ENCODE results near the gene BANF2. TPM values are rescaled to one million over a fixed set of nuclear protein-coding genes. Genes with fewer than 3 reads are reported as not detected.
A peak's percentile ranks its signal among the peaks of the same experiment; 100 is the strongest.

The BANF2 gene
- polyA plus RNA-seq, 1 of the 3 experiments (the other 2 are of a cell fraction): not detected

DNA sequence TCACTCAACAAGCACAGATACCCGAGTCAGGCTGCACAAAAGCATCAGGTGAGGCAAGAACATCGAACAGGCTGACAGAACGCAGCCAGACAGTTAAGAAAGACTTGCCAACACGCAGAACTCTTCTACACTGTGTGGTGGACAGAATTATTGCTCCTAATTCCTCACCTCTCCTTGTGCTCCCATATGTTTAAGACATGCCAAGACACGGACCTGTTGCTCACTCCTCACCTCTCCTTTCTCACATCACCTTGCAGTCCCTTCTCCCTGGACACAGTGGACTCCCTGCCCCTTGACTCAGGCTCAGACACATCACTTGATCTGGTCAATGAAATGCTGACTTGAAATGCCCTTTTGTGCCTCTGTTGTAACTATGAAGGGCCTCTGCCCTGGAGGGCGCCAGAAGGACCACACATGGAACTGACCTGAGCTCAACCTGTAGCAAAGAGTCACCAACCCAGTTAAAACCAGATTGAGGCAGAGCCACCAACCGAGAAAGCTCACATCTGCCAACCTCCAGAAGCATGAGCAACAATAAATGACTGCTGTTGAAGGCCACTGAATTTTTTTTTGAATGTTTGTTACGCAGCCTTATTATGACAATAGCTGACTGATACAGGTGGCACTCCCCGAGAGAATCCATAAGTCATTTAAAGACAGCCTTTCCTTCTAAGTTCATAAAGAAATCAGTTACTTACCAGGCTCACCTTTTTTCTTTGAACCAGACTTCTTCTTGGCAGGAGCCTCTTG lies 41.7 kb upstream of the BANF2 start:
- Histone ChIP-seq H2AFZ (ENCODE audit: low read depth) (no peak overlapping the region), H3K27me3 (ENCODE audit: insufficient read depth) (no peaks in the 10 kb centered on the region), H3K4me3 (ENCODE audit: low read depth in 2 of 2, low read length in 1 of 2) (no peak overlapping the region), H4K20me1 (ENCODE audit: insufficient read depth) (peaks cover 55% of the 10 kb centered on the region), H3K27ac (ENCODE audit: low read depth in 2 of 2, low read length in 1 of 2) (no peak overlapping the region), H3F3A (replicated peaks; ENCODE audit: insufficient read depth) (peaks cover 20% of the 10 kb centered on the region), H3K79me2 (ENCODE audit: insufficient read depth) (peaks cover 87% of the 10 kb centered on the region), H3K9ac (no peak overlapping the region), H3K4me2 (no peak overlapping the region), H3K4me1 (ENCODE audit: control insufficient read depth in 1 of 2, insufficient read depth in 2 of 2, low read depth in 1 of 2, low read length in 1 of 2) (peaks cover 0 to 22% of the 10 kb centered on the region in 2 experiments; a peak in 2 of 4 replicates), H3K36me3 (replicated peaks in 1 of 2; ENCODE audit: control insufficient read depth in 1 of 2, insufficient read depth in 2 of 2, low read length in 1 of 2) (peaks cover 8 to 34% of the 10 kb centered on the region in 2 experiments), H3K9me3 (no peaks in the 10 kb centered on the region), H3K9me2 (no peaks in the 10 kb centered on the region)
- ChIA-PET POLR2A (no interaction called here), CTCF (interaction anchor here (1.0 kb wide), 1 partner anchor 9 kb away, joined by 5 read pairs; no protein-coding TSS in a partner anchor)
- WGBS (ENCODE audit: low lambda C conversion rate): 98% methylated on average over 9 of the region's 9 CpGs
- peak; percentile 2 for DNase-seq
- TF ChIP-seq NRF1 (IDR thresholded peaks at IDR 0.05; ENCODE audit: low read depth, low read length) (no peak), FOSL2 (IDR thresholded peaks at IDR 0.05; ENCODE audit: borderline replicate concordance, low read depth) (no peak), POLR2AphosphoS5 (IDR thresholded peaks at IDR 0.05; ENCODE audit: low read depth, low read length) (no peak), RXRA (IDR thresholded peaks at IDR 0.05; ENCODE audit: borderline replicate concordance, low read depth) (no peak), EZH2phosphoT487 (IDR thresholded peaks at IDR 0.05; ENCODE audit: borderline replicate concordance, low read depth) (no peak), SMC3 (IDR thresholded peaks at IDR 0.05; ENCODE audit: low read depth, low read length) (no peak), MEF2A (IDR thresholded peaks at IDR 0.05; ENCODE audit: borderline replicate concordance, low read depth) (no peak), TAF1 (IDR thresholded peaks at IDR 0.05; ENCODE audit: borderline replicate concordance, low read depth, low read length) (no peak), FOXJ3 (CRISPR knock-in tag; IDR thresholded peaks at IDR 0.05) (no peak), GATA2 (CRISPR knock-in tag; IDR thresholded peaks at IDR 0.05) (no peak), RCOR1 (IDR thresholded peaks at IDR 0.05; ENCODE audit: low read length) (no peak)
- TF ChIP-seq, protein P1, sequence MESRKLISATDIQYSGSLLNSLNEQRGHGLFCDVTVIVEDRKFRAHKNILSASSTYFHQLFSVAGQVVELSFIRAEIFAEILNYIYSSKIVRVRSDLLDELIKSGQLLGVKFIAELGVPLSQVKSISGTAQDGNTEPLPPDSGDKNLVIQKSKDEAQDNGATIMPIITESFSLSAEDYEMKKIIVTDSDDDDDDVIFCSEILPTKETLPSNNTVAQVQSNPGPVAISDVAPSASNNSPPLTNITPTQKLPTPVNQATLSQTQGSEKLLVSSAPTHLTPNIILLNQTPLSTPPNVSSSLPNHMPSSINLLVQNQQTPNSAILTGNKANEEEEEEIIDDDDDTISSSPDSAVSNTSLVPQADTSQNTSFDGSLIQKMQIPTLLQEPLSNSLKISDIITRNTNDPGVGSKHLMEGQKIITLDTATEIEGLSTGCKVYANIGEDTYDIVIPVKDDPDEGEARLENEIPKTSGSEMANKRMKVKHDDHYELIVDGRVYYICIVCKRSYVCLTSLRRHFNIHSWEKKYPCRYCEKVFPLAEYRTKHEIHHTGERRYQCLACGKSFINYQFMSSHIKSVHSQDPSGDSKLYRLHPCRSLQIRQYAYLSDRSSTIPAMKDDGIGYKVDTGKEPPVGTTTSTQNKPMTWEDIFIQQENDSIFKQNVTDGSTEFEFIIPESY (IDR thresholded peaks at IDR 0.05; ENCODE audit: borderline replicate concordance, low read depth): no peak
- TF ChIP-seq, protein P2, sequence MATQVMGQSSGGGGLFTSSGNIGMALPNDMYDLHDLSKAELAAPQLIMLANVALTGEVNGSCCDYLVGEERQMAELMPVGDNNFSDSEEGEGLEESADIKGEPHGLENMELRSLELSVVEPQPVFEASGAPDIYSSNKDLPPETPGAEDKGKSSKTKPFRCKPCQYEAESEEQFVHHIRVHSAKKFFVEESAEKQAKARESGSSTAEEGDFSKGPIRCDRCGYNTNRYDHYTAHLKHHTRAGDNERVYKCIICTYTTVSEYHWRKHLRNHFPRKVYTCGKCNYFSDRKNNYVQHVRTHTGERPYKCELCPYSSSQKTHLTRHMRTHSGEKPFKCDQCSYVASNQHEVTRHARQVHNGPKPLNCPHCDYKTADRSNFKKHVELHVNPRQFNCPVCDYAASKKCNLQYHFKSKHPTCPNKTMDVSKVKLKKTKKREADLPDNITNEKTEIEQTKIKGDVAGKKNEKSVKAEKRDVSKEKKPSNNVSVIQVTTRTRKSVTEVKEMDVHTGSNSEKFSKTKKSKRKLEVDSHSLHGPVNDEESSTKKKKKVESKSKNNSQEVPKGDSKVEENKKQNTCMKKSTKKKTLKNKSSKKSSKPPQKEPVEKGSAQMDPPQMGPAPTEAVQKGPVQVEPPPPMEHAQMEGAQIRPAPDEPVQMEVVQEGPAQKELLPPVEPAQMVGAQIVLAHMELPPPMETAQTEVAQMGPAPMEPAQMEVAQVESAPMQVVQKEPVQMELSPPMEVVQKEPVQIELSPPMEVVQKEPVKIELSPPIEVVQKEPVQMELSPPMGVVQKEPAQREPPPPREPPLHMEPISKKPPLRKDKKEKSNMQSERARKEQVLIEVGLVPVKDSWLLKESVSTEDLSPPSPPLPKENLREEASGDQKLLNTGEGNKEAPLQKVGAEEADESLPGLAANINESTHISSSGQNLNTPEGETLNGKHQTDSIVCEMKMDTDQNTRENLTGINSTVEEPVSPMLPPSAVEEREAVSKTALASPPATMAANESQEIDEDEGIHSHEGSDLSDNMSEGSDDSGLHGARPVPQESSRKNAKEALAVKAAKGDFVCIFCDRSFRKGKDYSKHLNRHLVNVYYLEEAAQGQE (IDR thresholded peaks at IDR 0.05; ENCODE audit: low read depth, low read length): no peak
